K562 (cell line): ENCODE results near the gene BAD. TPM values are rescaled to one million over a fixed set of nuclear protein-coding genes. Genes with fewer than 3 reads are reported as not detected.

Experiments
- ATAC-seq: fragments of 200-7000 bp; cut with Tn5 transposase; 3 replicates; pipeline ENCODE4 v1.9.1; 2020; ENCODE audit warnings: moderate library complexity
- BruUV-seq: library from RNA; stranded (reverse); fragments of 400-500 nt; replicated peaks from 2 replicates; lab custom pipeline; 2021; lab: Mats Ljungman, UMichigan
- CTCF ChIA-PET: fragments of 300-600 bp; formaldehyde crosslinking; extraction: SDS; loops from one replicate; lab custom pipeline; 2021; ENCODE audit warnings: low intra/inter-chr PET ratio; lab: Yijun Ruan, JAX
- POLR2A ChIA-PET: fragments of 300-600, 350-650 bp; sonication (Branson Sonifier 250); formaldehyde crosslinking; extraction: SDS; loops from one replicate; lab custom pipeline; 2021; ENCODE audit warnings: antibody characterized with exemption, inconsistent platforms; lab: Yijun Ruan, JAX
- DNase-seq, 4 experiments: peaks; one replicate each; pipeline versions ENCODE4 v3.0.0 to v3.0.0-alpha.2; 2011 to 2018; ENCODE audit warnings: low spot score in 3 of 4, mixed read lengths in 3 of 4; ENCODE audit errors: extremely low read depth in 1 of 4
- FAIRE-seq: peaks from 2 replicates; lab custom pipeline; 2011; peaks lifted over from hg19 to GRCh38; lab: Jason Lieb, UNC
- H2AFZ ChIP-seq: 2 replicates; pipeline ENCODE4 v1.6.0; 2011; ENCODE audit warnings: low read depth, low read length, control low read depth, inconsistent platforms
- H3K27ac ChIP-seq: fragments of 200-600 bp; 3 replicates; pipeline ENCODE4 v1.8.0; 2011; ENCODE audit warnings: low read depth, mild to moderate bottlenecking, control low read depth, inconsistent platforms, low read length, moderate library complexity, mixed read lengths; ENCODE audit errors: extremely low read depth
- H3K27me3 ChIP-seq, 2 experiments: fragments of 300-600 bp in 1 of 2; 2 replicates in 1 of 2; 3 replicates in 1 of 2; pipeline versions ENCODE4 v1.6.0 to v1.8.0; 2011; ENCODE audit warnings: inconsistent platforms in 2 of 2, low read length in 2 of 2, mild to moderate bottlenecking in 1 of 2, mixed read lengths in 1 of 2, moderate library complexity in 1 of 2; ENCODE audit not compliant: control insufficient read depth in 2 of 2, insufficient read depth in 2 of 2
- H3K36me3 ChIP-seq: fragments of 300-600 bp; 3 replicates; pipeline ENCODE4 v1.8.0; 2011; ENCODE audit warnings: mild to moderate bottlenecking, low read length, inconsistent platforms; ENCODE audit not compliant: control insufficient read depth, insufficient read depth
- H3K4me1 ChIP-seq, 2 experiments: fragments of 200-600 bp in 1 of 2; replicated peaks in 1 of 2; 2 replicates in 1 of 2; 3 replicates in 1 of 2; pipeline versions ENCODE4 v1.5.1 to v1.8.0; 2011; ENCODE audit warnings: inconsistent platforms in 2 of 2, low read length in 2 of 2, mild to moderate bottlenecking in 1 of 2, mixed read lengths in 1 of 2, moderate library complexity in 1 of 2; ENCODE audit not compliant: control insufficient read depth in 2 of 2, insufficient read depth in 2 of 2
- H3K4me2 ChIP-seq: 2 replicates; pipeline ENCODE4 v1.6.1; 2011; ENCODE audit warnings: low read length, control low read depth, inconsistent platforms, mixed read lengths; ENCODE audit not compliant: insufficient read depth
- H3K4me3 ChIP-seq: fragments of 200-600 bp; sonication (generic), shearing (Covaris generic); 2 replicates; pipeline ENCODE4 v1.5.1; 2016; ENCODE audit warnings: control low read depth, inconsistent platforms
- H3K79me2 ChIP-seq: fragments of 200-600 bp; 3 replicates; pipeline ENCODE4 v1.8.0; 2011; ENCODE audit warnings: low read length, inconsistent platforms; ENCODE audit not compliant: control insufficient read depth, insufficient read depth
- H3K9ac ChIP-seq, 2 experiments: 2 replicates each; pipeline versions ENCODE4 v1.6.0 to v1.6.1; 2011; ENCODE audit warnings: low read depth in 2 of 2, low read length in 2 of 2, control low read depth in 1 of 2, inconsistent platforms in 1 of 2, mild to moderate bottlenecking in 1 of 2, mixed read lengths in 1 of 2; ENCODE audit not compliant: insufficient read depth in 1 of 2
- H3K9me1 ChIP-seq: one replicate; pipeline ENCODE4 v1.6.0; 2011; ENCODE audit warnings: inconsistent platforms, mild to moderate bottlenecking, low read length, moderate library complexity; ENCODE audit not compliant: control insufficient read depth, insufficient read depth
- H3K9me3 ChIP-seq: replicated peaks from 2 replicates; pipeline ENCODE4 v1.5.1; 2011; ENCODE audit warnings: low read depth, low read length, inconsistent platforms; ENCODE audit not compliant: control insufficient read depth, insufficient read depth
- H4K20me1 ChIP-seq: replicated peaks from 2 replicates; pipeline ENCODE4 v1.6.1; 2011; ENCODE audit warnings: low read length, inconsistent platforms, mixed read lengths; ENCODE audit not compliant: control insufficient read depth, insufficient read depth
- FOXJ3 ChIP-seq: sonication (generic); formaldehyde crosslinking; IDR thresholded peaks from 2 replicates; pipeline ENCODE4 v1.4.0; 2020; ENCODE audit warnings: mild to moderate bottlenecking, missing genetic modification reagents
- ZBTB7A ChIP-seq: IDR thresholded peaks from 2 replicates; pipeline ENCODE4 v1.6.1; 2011; ENCODE audit warnings: low read depth, mild to moderate bottlenecking, low read length, moderate library complexity, borderline replicate concordance; ENCODE audit not compliant: control insufficient read depth
- ZBTB9 ChIP-seq: fragments of 450-650 bp; formaldehyde crosslinking; IDR thresholded peaks from 2 replicates; pipeline ENCODE4 v1.4.0; 2020; ENCODE audit warnings: mild to moderate bottlenecking, moderate library complexity
- ZFX ChIP-seq: sonication (generic); formaldehyde crosslinking; IDR thresholded peaks from 2 replicates; pipeline ENCODE4 v1.8.0; 2022; ENCODE audit warnings: mild to moderate bottlenecking, missing genetic modification reagents, moderate library complexity
- WGBS: fragments of 100-300 bp; shearing (Covaris generic); methylation state at CpG from one replicate; pipeline ENCODE4 v1.1.6; 2016; ENCODE audit warnings: low coverage, mixed read lengths; ENCODE audit not compliant: insufficient coverage; ENCODE audit errors: missing lambda C conversion rate; 5-methylcytosine and 5-hydroxymethylcytosine counted together
- in situ Hi-C: fragments of 300-500 bp; cut with MboI; formaldehyde crosslinking; loops from 4 replicates; pipeline ENCODE4 v1.15.0; 2018; ENCODE audit warnings: inconsistent platforms, mixed read lengths
- intact Hi-C: fragments of 100-400 bp; cut with micrococcal nuclease; formaldehyde crosslinking; loops from 2 replicates; pipeline ENCODE4 v1.14.2; 2022
- polyA plus RNA-seq, 8 experiments: library from polyadenylated mRNA; depleted of rRNA in 4 of 8; stranded (reverse) in 5 of 8; unstranded in 3 of 8; fragments of >200 nt; fragmentation: Nextera tagmentation in 2 of 8; fragmentation: Illumina TruSeq in 1 of 8; extraction: Ambion mirVana in 2 of 8; extraction: Trizol in 1 of 8; gene quantifications; 2 replicates each; pipeline versions ENCODE4 v1.2.1 to v1.2.3, GENCODE V29; 2011 to 2014; ENCODE audit warnings: inconsistent platforms in 1 of 8, missing spikeins in 1 of 8
- total RNA-seq, 7 experiments: library from RNA; depleted of rRNA in 6 of 7; stranded (reverse); fragments of >200 nt in 6 of 7; fragmentation: Illumina TruSeq in 2 of 7; extraction: Trizol in 2 of 7; gene quantifications; 2 replicates each; pipeline versions ENCODE4 v1.2.1 to v1.2.3, GENCODE V29; 2011 to 2021; ENCODE audit warnings: low replicate concordance in 1 of 7

Gene BAD
- total and polyA plus RNA-seq, 9 of the 15 experiments (the other 6 are each of a cell fraction or from before 2014, with no cell fraction given): 0.61 to 45.6 (median 11.8) TPM

- no peak for TF ChIP-seq FOXJ3 (CRISPR knock-in tag)
These were observed 34.7 kb downstream of the BAD start (continued) for GRCh38 chr11:64249563-64250414.

- no peak for ATAC-seq
- in situ Hi-C loops: no loop called here
These were observed 35.4 kb downstream of the BAD start for GRCh38 chr11:64249038-64249437.

More at GRCh38 chr11:64249038-64249437, 35.4 kb downstream of the BAD start:
- Histone ChIP-seq H3K36me3 (peaks cover 32% of the 10 kb centered on the region; the same call in 1 of the 3 replicates), H3K4me1 (peaks cover 31 to 89% of the 10 kb centered on the region in 2 experiments), H3K4me2 (no peak overlapping the region), H3K9ac (peak overlapping the region in 1 of 2 experiments; percentile 95; a peak in 2 of 4 replicates), H3K27ac (0 out of 3 replicates have a peak overlapping the region, but pooled peaks have one; percentile 38), H3K9me1 (no peaks in the 10 kb centered on the region), H4K20me1 (peaks cover 7% of the 10 kb centered on the region), H3K4me3 (no peak overlapping the region)
- intact Hi-C loops: loop anchor here (10.0 kb wide), 1 partner anchor 56 kb away; the partner anchor contains the start of genes CATSPERZ and ESRRA
- CTCF ChIA-PET: no interaction called here
- FAIRE-seq: no peak
- TF ChIP-seq ZBTB7A: 0 out of 2 replicates have a peak, but pooled peaks have one; percentile 14
- TF ChIP-seq ZBTB9 (CRISPR knock-in tag): no peak
- 0 out of 2 replicates have a peak, but pooled peaks have one; percentile 8 for TF ChIP-seq ZFX (CRISPR knock-in tag)
- TF ChIP-seq, all 486 proteins: peak for 2
- Histone ChIP-seq H2AFZ (no peak overlapping the region), H3K79me2 (peaks cover 48% of the 10 kb centered on the region), H3K9me3 (no peaks in the 10 kb centered on the region), H3K27me3 (no peaks in the 10 kb centered on the region)
- POLR2A ChIA-PET: interaction anchor here (0.5 to 7.8 kb wide), 6 partner anchors 10 to 613 kb away, joined by 3 to 58 read pairs (median 4); no protein-coding TSS in a partner anchor
- WGBS: 83% methylated on average over 4 of the region's 4 CpGs
- DNase-seq: no peak
- BruUV-seq: no TSS peak
